ENCODE results near the gene ADIG. TPM values are rescaled to one million over a fixed set of nuclear protein-coding genes. Genes with fewer than 3 reads are reported as not detected.

Gene ADIG
- total and polyA plus RNA-seq, 10 donors, result not detected

DNA sequence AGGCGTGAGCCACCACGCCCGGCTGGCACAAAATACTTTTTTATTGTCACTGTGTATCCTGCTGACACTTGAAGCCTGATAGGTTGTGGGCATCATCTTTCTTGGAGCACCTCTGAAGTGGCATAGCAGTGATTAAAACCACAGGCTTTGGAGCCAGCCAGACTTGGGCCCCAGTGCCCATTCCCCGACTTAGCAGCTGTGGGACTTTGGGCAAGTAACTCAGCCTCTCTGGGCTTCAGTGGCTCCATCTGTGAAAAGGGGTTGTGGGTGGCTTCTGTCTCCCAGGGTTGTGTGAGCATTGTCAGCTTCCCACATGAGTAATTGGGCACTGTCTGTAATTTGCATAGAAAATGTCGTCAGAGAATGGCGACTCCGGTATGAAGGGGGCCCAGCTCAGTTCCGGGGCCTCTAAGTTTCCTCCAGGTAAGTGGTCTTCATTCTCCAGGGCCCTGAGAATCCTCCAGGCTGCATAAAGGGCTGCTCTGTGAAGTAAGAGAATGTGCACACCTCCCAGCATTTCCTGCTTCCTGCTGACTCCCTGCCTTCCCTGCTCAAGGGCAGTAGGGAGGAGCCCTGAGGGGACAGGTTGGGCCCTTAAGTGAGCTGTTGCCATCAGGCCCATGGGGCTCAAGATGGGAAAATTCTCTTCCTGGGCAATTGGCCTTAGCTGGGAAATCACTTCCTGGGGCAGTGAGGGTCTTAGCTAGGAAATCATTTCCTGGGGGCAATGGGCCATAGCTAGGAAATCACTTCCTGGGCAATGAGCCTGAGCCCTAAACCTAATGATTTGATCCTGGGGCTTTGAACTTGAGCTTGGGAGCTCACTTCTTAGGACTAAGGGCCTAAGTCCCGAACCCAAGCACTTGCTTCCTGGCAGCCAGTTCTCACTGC, 47.8 kb downstream of the ADIG start:
- 78 to 81% (median 80%) methylated on average over 9 of the region's 9 CpGs for WGBS, 5 donors
- Histone ChIP-seq H3K36me3 (no peaks in the 10 kb centered on the region), H3K4me1 (peaks cover 0 to 6% (median 4%) of the 10 kb centered on the region in 6 donors), H3K9me3 (peaks cover 0 to 6% (median 4%) of the 10 kb centered on the region in 8 donors), H3K4me3 (no peak overlapping the region), H3K27me3 (replicated peaks in 1 of 7) (peaks cover 0 to 14% (median 0%) of the 10 kb centered on the region in 7 donors), H3K27ac (no peak overlapping the region)
- no peak for DNase-seq
- TF ChIP-seq, protein P1, sequence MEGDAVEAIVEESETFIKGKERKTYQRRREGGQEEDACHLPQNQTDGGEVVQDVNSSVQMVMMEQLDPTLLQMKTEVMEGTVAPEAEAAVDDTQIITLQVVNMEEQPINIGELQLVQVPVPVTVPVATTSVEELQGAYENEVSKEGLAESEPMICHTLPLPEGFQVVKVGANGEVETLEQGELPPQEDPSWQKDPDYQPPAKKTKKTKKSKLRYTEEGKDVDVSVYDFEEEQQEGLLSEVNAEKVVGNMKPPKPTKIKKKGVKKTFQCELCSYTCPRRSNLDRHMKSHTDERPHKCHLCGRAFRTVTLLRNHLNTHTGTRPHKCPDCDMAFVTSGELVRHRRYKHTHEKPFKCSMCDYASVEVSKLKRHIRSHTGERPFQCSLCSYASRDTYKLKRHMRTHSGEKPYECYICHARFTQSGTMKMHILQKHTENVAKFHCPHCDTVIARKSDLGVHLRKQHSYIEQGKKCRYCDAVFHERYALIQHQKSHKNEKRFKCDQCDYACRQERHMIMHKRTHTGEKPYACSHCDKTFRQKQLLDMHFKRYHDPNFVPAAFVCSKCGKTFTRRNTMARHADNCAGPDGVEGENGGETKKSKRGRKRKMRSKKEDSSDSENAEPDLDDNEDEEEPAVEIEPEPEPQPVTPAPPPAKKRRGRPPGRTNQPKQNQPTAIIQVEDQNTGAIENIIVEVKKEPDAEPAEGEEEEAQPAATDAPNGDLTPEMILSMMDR (IDR thresholded peaks at IDR 0.05 in 8 of 11, conservative IDR thresholded peaks at IDR 0.05 in 3 of 11), result no peak
- TF ChIP-seq POLR2A (IDR thresholded peaks at IDR 0.05), result no peak
- TF ChIP-seq POLR2AphosphoS5 (IDR thresholded peaks at IDR 0.05), result no peak
- intact Hi-C loops (cut with DNase I; ENCODE audit: low total_unique reads), result no loop called here

DNA sequence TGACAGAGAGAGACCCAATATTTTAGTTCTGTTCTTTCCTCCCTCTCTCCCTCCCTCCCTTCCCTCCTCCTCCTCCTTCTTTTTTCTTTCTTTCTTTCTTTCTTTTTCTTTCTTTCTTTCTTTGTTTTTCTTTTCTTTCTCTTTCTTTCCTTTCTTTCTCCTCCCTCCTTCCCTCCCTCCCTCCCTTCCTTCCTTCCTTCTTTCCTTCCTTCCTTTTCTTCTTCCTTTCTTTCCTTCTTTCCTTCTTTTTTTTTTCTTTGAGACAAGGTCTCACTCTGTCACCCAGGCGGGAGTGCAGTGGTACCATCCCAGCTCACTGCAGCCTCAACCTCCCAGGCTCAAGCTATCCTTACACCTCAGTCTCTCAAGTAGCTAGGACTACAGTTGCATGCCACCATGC, 49.0 kb downstream of the ADIG start:
- WGBS, 5 donors, result 75 to 100% (median 84%) methylated on average over 1 of the region's 1 CpG

DNA sequence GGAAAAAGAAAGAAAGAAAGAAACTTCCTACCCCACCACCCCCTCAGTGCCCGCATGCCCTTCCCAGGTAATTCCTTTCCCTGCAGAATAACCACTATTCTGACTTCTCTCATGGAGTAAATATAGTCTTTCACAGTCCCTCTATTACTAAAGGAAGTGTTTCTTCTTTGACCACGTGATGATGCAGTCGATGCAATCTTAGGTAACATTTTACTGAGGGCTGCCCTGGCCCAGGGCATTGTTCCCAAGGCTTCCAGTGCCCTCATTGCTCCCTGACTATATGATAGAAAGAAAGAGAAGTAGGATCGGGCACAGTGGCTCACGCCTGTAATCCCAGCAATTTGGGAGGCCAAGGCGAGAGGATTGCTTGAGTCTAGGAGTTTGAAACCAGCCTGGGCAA, 49.7 kb downstream of the ADIG start:
- WGBS, 5 donors, result 66 to 79% (median 75%) methylated on average over 6 of the region's 6 CpGs

More for the DNA sequence above, 49.0 kb downstream of the ADIG start:
- Histone ChIP-seq H3K27ac (no peak overlapping the region), H3K27me3 (replicated peaks in 1 of 7) (peaks cover 0 to 26% (median 0%) of the 10 kb centered on the region in 7 donors), H3K9me3 (no peaks in the 10 kb centered on the region), H3K4me1 (peaks cover 0 to 7% (median 5%) of the 10 kb centered on the region in 6 donors), H3K36me3 (no peaks in the 10 kb centered on the region), H3K4me3 (no peak overlapping the region)
- intact Hi-C loops (cut with DNase I; ENCODE audit: low total_unique reads), result no loop called here
- no peak for DNase-seq
- no peak for TF ChIP-seq POLR2A (IDR thresholded peaks at IDR 0.05)
- no peak for TF ChIP-seq POLR2AphosphoS5 (IDR thresholded peaks at IDR 0.05)
- TF ChIP-seq, protein P1 (IDR thresholded peaks at IDR 0.05 in 8 of 11, conservative IDR thresholded peaks at IDR 0.05 in 3 of 11), result no peak

More for the DNA sequence above, 49.7 kb downstream of the ADIG start:
- H3K36me3 ChIP-seq, result no peaks in the 10 kb centered on the region
- TF ChIP-seq POLR2A (IDR thresholded peaks at IDR 0.05), result no peak
- no peak for TF ChIP-seq POLR2AphosphoS5 (IDR thresholded peaks at IDR 0.05)
- TF ChIP-seq, protein P1 (IDR thresholded peaks at IDR 0.05 in 8 of 11, conservative IDR thresholded peaks at IDR 0.05 in 3 of 11), result no peak
- intact Hi-C loops (cut with DNase I; ENCODE audit: low total_unique reads), result no loop called here
- peaks cover 0 to 30% (median 0%) of the 10 kb centered on the region in 7 donors for H3K27me3 ChIP-seq (replicated peaks in 1 of 7)
- H3K4me1 ChIP-seq, result peaks cover 0 to 7% (median 5%) of the 10 kb centered on the region in 6 donors
- H3K27ac ChIP-seq, result no peak overlapping the region
- no peak overlapping the region for H3K4me3 ChIP-seq
- DNase-seq, result no peak
- no peaks in the 10 kb centered on the region for H3K9me3 ChIP-seq

All from spleen (tissue), 11 donors.